DND-41 (cell line): ENCODE measurements around the gene CKAP2L.

Experiments
- ATAC-seq: fragments of 200-7000 bp; cut with Tn5 transposase; 3 replicates; pipeline ENCODE4 v1.9.1; 2021; ENCODE audit warnings: low read depth; ENCODE audit not compliant: insufficient read depth
- DNase-seq: peaks from one replicate; pipeline ENCODE4 v3.0.0-alpha.2; 2020
- H2AFZ ChIP-seq: 2 replicates; pipeline ENCODE4 v1.6.0; 2012; ENCODE audit warnings: low read depth, low read length
- H3K27ac ChIP-seq: 2 replicates; pipeline ENCODE4 v1.5.1; 2012; ENCODE audit warnings: low read length, inconsistent platforms
- H3K27me3 ChIP-seq: fragments of 200-600 bp; sonication (generic); 2 replicates; pipeline ENCODE4 v1.6.0; 2012; ENCODE audit warnings: low read length, mild to moderate bottlenecking, inconsistent platforms; ENCODE audit not compliant: insufficient read depth, poor library complexity
- H3K36me3 ChIP-seq: 2 replicates; pipeline ENCODE4 v1.5.1; 2012; ENCODE audit warnings: low read length, inconsistent platforms; ENCODE audit not compliant: insufficient read depth
- H3K4me1 ChIP-seq: 2 replicates; pipeline ENCODE4 v1.5.1; 2012; ENCODE audit warnings: mild to moderate bottlenecking, low read length; ENCODE audit not compliant: insufficient read depth
- H3K4me2 ChIP-seq: 2 replicates; pipeline ENCODE4 v1.6.0; 2012; ENCODE audit warnings: mild to moderate bottlenecking, moderate library complexity, low read length, inconsistent platforms; ENCODE audit not compliant: insufficient read depth
- H3K4me3 ChIP-seq, 2 experiments: fragments of 200-600 bp in 1 of 2; shearing (Covaris generic) in 1 of 2; 2 replicates each; pipeline ENCODE4 v1.5.1; 2012 to 2016; ENCODE audit warnings: inconsistent platforms in 2 of 2, low read length in 2 of 2, mild to moderate bottlenecking in 2 of 2, low read depth in 1 of 2, moderate library complexity in 1 of 2
- H3K79me2 ChIP-seq: 2 replicates; pipeline ENCODE4 v1.6.0; 2012; ENCODE audit warnings: low read length, inconsistent platforms; ENCODE audit not compliant: insufficient read depth
- H3K9ac ChIP-seq: 2 replicates; pipeline ENCODE4 v1.6.0; 2012; ENCODE audit warnings: low read depth, mild to moderate bottlenecking, inconsistent platforms, low read length, moderate library complexity
- H3K9me3 ChIP-seq: 2 replicates; pipeline ENCODE4 v1.5.1; 2012; ENCODE audit warnings: low read length, moderate library complexity, mild to moderate bottlenecking, inconsistent platforms; ENCODE audit not compliant: insufficient read depth, severe bottlenecking
- H4K20me1 ChIP-seq: 2 replicates; pipeline ENCODE4 v1.6.0; 2012; ENCODE audit warnings: low read length; ENCODE audit not compliant: insufficient read depth
- CTCF ChIP-seq: IDR thresholded peaks from 2 replicates; pipeline ENCODE4 v1.5.1; 2012; ENCODE audit warnings: borderline replicate concordance, low read length, moderate library complexity, mild to moderate bottlenecking; ENCODE audit not compliant: poor library complexity, severe bottlenecking; ENCODE audit errors: extremely low read depth
- EZH2 ChIP-seq: IDR thresholded peaks from 3 replicates; pipeline ENCODE4 v1.6.1; 2012; ENCODE audit warnings: borderline replicate concordance, low read depth, mild to moderate bottlenecking, moderate library complexity, low read length, inconsistent platforms; ENCODE audit not compliant: severe bottlenecking

The CKAP2L gene

GRCh38 chr2:112713585-112713925, 50.9 kb downstream of the CKAP2L start:
- Histone ChIP-seq H3K9ac (no peak overlapping the region), H3K4me2 (no peak overlapping the region), H2AFZ (no peak overlapping the region), H4K20me1 (no peaks in the 10 kb centered on the region), H3K27me3 (no peaks in the 10 kb centered on the region), H3K27ac (no peak overlapping the region), H3K4me3 (no peak overlapping the region), H3K4me1 (no peaks in the 10 kb centered on the region), H3K9me3 (no peaks in the 10 kb centered on the region), H3K79me2 (no peaks in the 10 kb centered on the region), H3K36me3 (no peaks in the 10 kb centered on the region)
- no peak for ATAC-seq
- no peak for DNase-seq
- TF ChIP-seq EZH2 (no peak), CTCF (no peak)

GRCh38 chr2:112712903-112713584, 51.4 kb downstream of the CKAP2L start:
- H3K27ac ChIP-seq, result no peak overlapping the region

GRCh38 chr2:112712465-112712864, 51.9 kb downstream of the CKAP2L start:
- Histone ChIP-seq H3K4me1 (peaks cover under 1% of the 10 kb centered on the region; the same call in 1 of the 2 replicates), H3K9ac (no peak overlapping the region), H3K4me3 (no peak overlapping the region), H3K4me2 (no peak overlapping the region), H2AFZ (no peak overlapping the region), H4K20me1 (no peaks in the 10 kb centered on the region), H3K36me3 (no peaks in the 10 kb centered on the region), H3K27ac (no peak overlapping the region), H3K9me3 (no peaks in the 10 kb centered on the region), H3K79me2 (no peaks in the 10 kb centered on the region), H3K27me3 (no peaks in the 10 kb centered on the region)
- TF ChIP-seq EZH2 (no peak), CTCF (no peak)
- DNase-seq, result no peak
- peak; percentile 47; the same call in 2 of the 3 replicates for ATAC-seq

More at GRCh38 chr2:112712903-112713584, 51.4 kb downstream of the CKAP2L start:
- Histone ChIP-seq H3K27me3 (no peaks in the 10 kb centered on the region), H3K4me2 (no peak overlapping the region), H3K79me2 (no peaks in the 10 kb centered on the region), H3K9me3 (no peaks in the 10 kb centered on the region), H3K4me1 (no peaks in the 10 kb centered on the region), H3K9ac (no peak overlapping the region), H2AFZ (no peak overlapping the region), H4K20me1 (no peaks in the 10 kb centered on the region), H3K4me3 (no peak overlapping the region), H3K36me3 (no peaks in the 10 kb centered on the region)
- TF ChIP-seq EZH2 (no peak), CTCF (no peak)
- ATAC-seq, result no peak
- no peak for DNase-seq
